ENCODE data around the gene ZNF273.
"Not testable (repeated sequence)": the region's sequence is repeated elsewhere in the genome, so short reads cannot be mapped to it uniquely, and the experiment has no call there.

ZNF273 gene

GRCh38 chr7:64877714-64878610 lies 25.1 kb upstream of the ZNF273 start:
- DNase-seq: no peak

- DNase-seq: no peak
Measured at GRCh38 chr7:64878684-64879083, 24.4 kb upstream of the ZNF273 start.

GRCh38 chr7:64879086-64879730 lies 23.9 kb upstream of the ZNF273 start:
- no peak for DNase-seq

- no peak for DNase-seq
Measured at GRCh38 chr7:64879800-64880199, 23.3 kb upstream of the ZNF273 start.

- no peak for DNase-seq
Measured at GRCh38 chr7:64880322-64881297, 22.5 kb upstream of the ZNF273 start.

- no peak for DNase-seq
Measured at GRCh38 chr7:64881461-64882287, 21.4 kb upstream of the ZNF273 start.

GRCh38 chr7:64882341-64883112 lies 20.5 kb upstream of the ZNF273 start:
- DNase-seq: peak; percentile 12

GRCh38 chr7:64883113-64883905 lies 19.8 kb upstream of the ZNF273 start:
- no peak for DNase-seq

GRCh38 chr7:64884085-64884912 lies 18.8 kb upstream of the ZNF273 start:
- DNase-seq: no peak

- no peak for DNase-seq
Measured at GRCh38 chr7:64884913-64885370, 18.1 kb upstream of the ZNF273 start.

GRCh38 chr7:64885520-64886240 lies 17.4 kb upstream of the ZNF273 start:
- no peak for DNase-seq

GRCh38 chr7:64886956-64887545 lies 16.0 kb upstream of the ZNF273 start:
- no peak for DNase-seq

GRCh38 chr7:64887756-64888508 lies 15.1 kb upstream of the ZNF273 start:
- peak; percentile 47 for DNase-seq

GRCh38 chr7:64888561-64888900 lies 14.5 kb upstream of the ZNF273 start:
- no peak for DNase-seq

- no peak for DNase-seq
Measured at GRCh38 chr7:64888901-64889685, 14.0 kb upstream of the ZNF273 start.

- no peak for DNase-seq
Measured at GRCh38 chr7:64889686-64890162, 13.3 kb upstream of the ZNF273 start.

- DNase-seq: not testable (repeated sequence)
Measured at GRCh38 chr7:64890273-64890672, 12.8 kb upstream of the ZNF273 start.
